H1 (cell line): Measurements from ENCODE around the gene DYRK2. TPM values are rescaled to one million over a fixed set of nuclear protein-coding genes. Genes with fewer than 3 reads are reported as not detected.

ENCODE experiments used
- CHD2 ChIP-seq: IDR thresholded peaks from 2 replicates; pipeline ENCODE4 v1.6.1; 2012; ENCODE audit warnings: low read length, improper control_type of control experiment
- EGR1 ChIP-seq: IDR thresholded peaks from 2 replicates; pipeline ENCODE4 v1.6.1; 2011; ENCODE audit warnings: low read depth, low read length, borderline replicate concordance
- HDAC6 ChIP-seq: IDR thresholded peaks from one replicate; pipeline ENCODE4 v1.7.1; 2012; ENCODE audit warnings: low read depth, mild to moderate bottlenecking, inconsistent platforms, low read length, moderate library complexity
- KDM4A ChIP-seq: IDR thresholded peaks from one replicate; pipeline ENCODE4 v1.7.1; 2012; ENCODE audit warnings: low read depth, mild to moderate bottlenecking, moderate library complexity, low read length, inconsistent platforms; ENCODE audit not compliant: severe bottlenecking
- NRF1 ChIP-seq: IDR thresholded peaks from 2 replicates; pipeline ENCODE4 v1.6.1; 2011; ENCODE audit warnings: mild to moderate bottlenecking, low read depth, low read length, improper control_type of control experiment
- RXRA ChIP-seq: IDR thresholded peaks from 2 replicates; pipeline ENCODE4 v1.6.1; 2011; ENCODE audit warnings: low read depth, mild to moderate bottlenecking, low read length, moderate library complexity; ENCODE audit not compliant: insufficient read depth
- polyA plus RNA-seq, 7 experiments: library from polyadenylated mRNA; depleted of rRNA in 3 of 7; stranded (reverse) in 5 of 7; unstranded in 2 of 7; fragments of >200 nt in 5 of 7; fragments of 200-250 nt in 2 of 7; gene quantifications; 1 replicate in 5 of 7; 2 replicates in 1 of 7; 4 replicates in 1 of 7; pipeline versions ENCODE4 v1.2.1 to v1.2.3, GENCODE V29; 2011 to 2013; ENCODE audit warnings: missing spikeins in 2 of 7, mixed read lengths in 2 of 7
- total RNA-seq: library from RNA; stranded (reverse); fragmentation: NEBNext Ultra II Directional; extraction: Animal tissue kit (Norgen Biotek cat#: 25700); gene quantifications from 2 replicates; pipeline ENCODE4 v1.2.1, GENCODE V29; 2021
- TF ChIP-seq, protein P1 (sequence below): fragments of 300-600 bp; sonication (generic); IDR thresholded peaks from 2 replicates; pipeline ENCODE4 v1.7.1; 2012; ENCODE audit warnings: low read length, moderate library complexity, mild to moderate bottlenecking, inconsistent platforms; ENCODE audit not compliant: insufficient replicate concordance

The DYRK2 gene
- total and polyA plus RNA-seq, 2 of the 8 experiments (the other 6 are each of a cell fraction or from before 2014, with no cell fraction given), result 11.2 to 31.6 TPM

- TF ChIP-seq EGR1, result no peak
- TF ChIP-seq CHD2, result no peak
- TF ChIP-seq, protein P1, sequence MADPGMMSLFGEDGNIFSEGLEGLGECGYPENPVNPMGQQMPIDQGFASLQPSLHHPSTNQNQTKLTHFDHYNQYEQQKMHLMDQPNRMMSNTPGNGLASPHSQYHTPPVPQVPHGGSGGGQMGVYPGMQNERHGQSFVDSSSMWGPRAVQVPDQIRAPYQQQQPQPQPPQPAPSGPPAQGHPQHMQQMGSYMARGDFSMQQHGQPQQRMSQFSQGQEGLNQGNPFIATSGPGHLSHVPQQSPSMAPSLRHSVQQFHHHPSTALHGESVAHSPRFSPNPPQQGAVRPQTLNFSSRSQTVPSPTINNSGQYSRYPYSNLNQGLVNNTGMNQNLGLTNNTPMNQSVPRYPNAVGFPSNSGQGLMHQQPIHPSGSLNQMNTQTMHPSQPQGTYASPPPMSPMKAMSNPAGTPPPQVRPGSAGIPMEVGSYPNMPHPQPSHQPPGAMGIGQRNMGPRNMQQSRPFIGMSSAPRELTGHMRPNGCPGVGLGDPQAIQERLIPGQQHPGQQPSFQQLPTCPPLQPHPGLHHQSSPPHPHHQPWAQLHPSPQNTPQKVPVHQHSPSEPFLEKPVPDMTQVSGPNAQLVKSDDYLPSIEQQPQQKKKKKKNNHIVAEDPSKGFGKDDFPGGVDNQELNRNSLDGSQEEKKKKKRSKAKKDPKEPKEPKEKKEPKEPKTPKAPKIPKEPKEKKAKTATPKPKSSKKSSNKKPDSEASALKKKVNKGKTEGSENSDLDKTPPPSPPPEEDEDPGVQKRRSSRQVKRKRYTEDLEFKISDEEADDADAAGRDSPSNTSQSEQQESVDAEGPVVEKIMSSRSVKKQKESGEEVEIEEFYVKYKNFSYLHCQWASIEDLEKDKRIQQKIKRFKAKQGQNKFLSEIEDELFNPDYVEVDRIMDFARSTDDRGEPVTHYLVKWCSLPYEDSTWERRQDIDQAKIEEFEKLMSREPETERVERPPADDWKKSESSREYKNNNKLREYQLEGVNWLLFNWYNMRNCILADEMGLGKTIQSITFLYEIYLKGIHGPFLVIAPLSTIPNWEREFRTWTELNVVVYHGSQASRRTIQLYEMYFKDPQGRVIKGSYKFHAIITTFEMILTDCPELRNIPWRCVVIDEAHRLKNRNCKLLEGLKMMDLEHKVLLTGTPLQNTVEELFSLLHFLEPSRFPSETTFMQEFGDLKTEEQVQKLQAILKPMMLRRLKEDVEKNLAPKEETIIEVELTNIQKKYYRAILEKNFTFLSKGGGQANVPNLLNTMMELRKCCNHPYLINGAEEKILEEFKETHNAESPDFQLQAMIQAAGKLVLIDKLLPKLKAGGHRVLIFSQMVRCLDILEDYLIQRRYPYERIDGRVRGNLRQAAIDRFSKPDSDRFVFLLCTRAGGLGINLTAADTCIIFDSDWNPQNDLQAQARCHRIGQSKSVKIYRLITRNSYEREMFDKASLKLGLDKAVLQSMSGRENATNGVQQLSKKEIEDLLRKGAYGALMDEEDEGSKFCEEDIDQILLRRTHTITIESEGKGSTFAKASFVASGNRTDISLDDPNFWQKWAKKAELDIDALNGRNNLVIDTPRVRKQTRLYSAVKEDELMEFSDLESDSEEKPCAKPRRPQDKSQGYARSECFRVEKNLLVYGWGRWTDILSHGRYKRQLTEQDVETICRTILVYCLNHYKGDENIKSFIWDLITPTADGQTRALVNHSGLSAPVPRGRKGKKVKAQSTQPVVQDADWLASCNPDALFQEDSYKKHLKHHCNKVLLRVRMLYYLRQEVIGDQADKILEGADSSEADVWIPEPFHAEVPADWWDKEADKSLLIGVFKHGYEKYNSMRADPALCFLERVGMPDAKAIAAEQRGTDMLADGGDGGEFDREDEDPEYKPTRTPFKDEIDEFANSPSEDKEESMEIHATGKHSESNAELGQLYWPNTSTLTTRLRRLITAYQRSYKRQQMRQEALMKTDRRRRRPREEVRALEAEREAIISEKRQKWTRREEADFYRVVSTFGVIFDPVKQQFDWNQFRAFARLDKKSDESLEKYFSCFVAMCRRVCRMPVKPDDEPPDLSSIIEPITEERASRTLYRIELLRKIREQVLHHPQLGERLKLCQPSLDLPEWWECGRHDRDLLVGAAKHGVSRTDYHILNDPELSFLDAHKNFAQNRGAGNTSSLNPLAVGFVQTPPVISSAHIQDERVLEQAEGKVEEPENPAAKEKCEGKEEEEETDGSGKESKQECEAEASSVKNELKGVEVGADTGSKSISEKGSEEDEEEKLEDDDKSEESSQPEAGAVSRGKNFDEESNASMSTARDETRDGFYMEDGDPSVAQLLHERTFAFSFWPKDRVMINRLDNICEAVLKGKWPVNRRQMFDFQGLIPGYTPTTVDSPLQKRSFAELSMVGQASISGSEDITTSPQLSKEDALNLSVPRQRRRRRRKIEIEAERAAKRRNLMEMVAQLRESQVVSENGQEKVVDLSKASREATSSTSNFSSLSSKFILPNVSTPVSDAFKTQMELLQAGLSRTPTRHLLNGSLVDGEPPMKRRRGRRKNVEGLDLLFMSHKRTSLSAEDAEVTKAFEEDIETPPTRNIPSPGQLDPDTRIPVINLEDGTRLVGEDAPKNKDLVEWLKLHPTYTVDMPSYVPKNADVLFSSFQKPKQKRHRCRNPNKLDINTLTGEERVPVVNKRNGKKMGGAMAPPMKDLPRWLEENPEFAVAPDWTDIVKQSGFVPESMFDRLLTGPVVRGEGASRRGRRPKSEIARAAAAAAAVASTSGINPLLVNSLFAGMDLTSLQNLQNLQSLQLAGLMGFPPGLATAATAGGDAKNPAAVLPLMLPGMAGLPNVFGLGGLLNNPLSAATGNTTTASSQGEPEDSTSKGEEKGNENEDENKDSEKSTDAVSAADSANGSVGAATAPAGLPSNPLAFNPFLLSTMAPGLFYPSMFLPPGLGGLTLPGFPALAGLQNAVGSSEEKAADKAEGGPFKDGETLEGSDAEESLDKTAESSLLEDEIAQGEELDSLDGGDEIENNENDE, result no peak
- TF ChIP-seq KDM4A, result no peak
- TF ChIP-seq RXRA, result no peak
- no peak for TF ChIP-seq HDAC6
- TF ChIP-seq NRF1, result no peak
These were observed 7.7 kb downstream of the DYRK2 start (continued) for GRCh38 chr12:67656251-67656650.
